IPS-18c (cell line): ENCODE results near the gene ALDH1L2.

Experiments
- H3K4me3 ChIP-seq: 2 replicates; pipeline ENCODE4 v1.7.0; 2013; ENCODE audit warnings: low read depth, mild to moderate bottlenecking, low read length, moderate library complexity; ENCODE audit not compliant: insufficient read depth
- H3K9me3 ChIP-seq: one replicate; pipeline ENCODE4 v1.6.1; 2013; ENCODE audit warnings: mild to moderate bottlenecking, low read length, moderate library complexity; ENCODE audit not compliant: control insufficient read depth, insufficient read depth

ALDH1L2 gene

GRCh38 chr12:105057174-105057573 lies 27.1 kb downstream of the ALDH1L2 start:
- no peak overlapping the region for H3K4me3 ChIP-seq

GRCh38 chr12:105053116-105053572 lies 31.1 kb downstream of the ALDH1L2 start:
- no peaks in the 10 kb centered on the region for H3K9me3 ChIP-seq
- no peak overlapping the region for H3K4me3 ChIP-seq

More at GRCh38 chr12:105057174-105057573, 27.1 kb downstream of the ALDH1L2 start:
- H3K9me3 ChIP-seq, result no peaks in the 10 kb centered on the region

GRCh38 chr12:105051981-105052380 lies 32.3 kb downstream of the ALDH1L2 start:
- no peaks in the 10 kb centered on the region for H3K9me3 ChIP-seq
- H3K4me3 ChIP-seq, result no peak overlapping the region

GRCh38 chr12:105048315-105048714 lies 35.9 kb downstream of the ALDH1L2 start:
- no peak overlapping the region for H3K4me3 ChIP-seq
- no peaks in the 10 kb centered on the region for H3K9me3 ChIP-seq

GRCh38 chr12:105047308-105047707 lies 37.0 kb downstream of the ALDH1L2 start:
- no peaks in the 10 kb centered on the region for H3K9me3 ChIP-seq
- no peak overlapping the region for H3K4me3 ChIP-seq

GRCh38 chr12:105041186-105041585 lies 43.1 kb downstream of the ALDH1L2 start:
- Histone ChIP-seq H3K9me3 (no peaks in the 10 kb centered on the region), H3K4me3 (no peak overlapping the region)

- H3K4me3 ChIP-seq, result no peak overlapping the region
- no peaks in the 10 kb centered on the region for H3K9me3 ChIP-seq
Observed at GRCh38 chr12:105040476-105040875, 43.8 kb downstream of the ALDH1L2 start.

GRCh38 chr12:105036937-105037649 lies 47.2 kb downstream of the ALDH1L2 start:
- Histone ChIP-seq H3K9me3 (no peaks in the 10 kb centered on the region), H3K4me3 (no peak overlapping the region)

- no peak overlapping the region for H3K4me3 ChIP-seq
- H3K9me3 ChIP-seq, result no peaks in the 10 kb centered on the region
Observed at GRCh38 chr12:105033851-105034250, 50.4 kb downstream of the ALDH1L2 start.

GRCh38 chr12:105032703-105033357 lies 51.4 kb downstream of the ALDH1L2 start:
- Histone ChIP-seq H3K9me3 (no peaks in the 10 kb centered on the region), H3K4me3 (no peak overlapping the region)

GRCh38 chr12:105030820-105031807 lies 53.1 kb downstream of the ALDH1L2 start:
- H3K4me3 ChIP-seq, result no peak overlapping the region
- H3K9me3 ChIP-seq, result no peaks in the 10 kb centered on the region

- Histone ChIP-seq H3K9me3 (no peaks in the 10 kb centered on the region), H3K4me3 (no peak overlapping the region)
Observed at GRCh38 chr12:105026411-105026810, 57.8 kb downstream of the ALDH1L2 start.

- Histone ChIP-seq H3K4me3 (no peak overlapping the region), H3K9me3 (no peaks in the 10 kb centered on the region)
Observed at GRCh38 chr12:105025890-105026289, 58.4 kb downstream of the ALDH1L2 start.

GRCh38 chr12:105024928-105025327 lies 59.3 kb downstream of the ALDH1L2 start:
- Histone ChIP-seq H3K9me3 (no peaks in the 10 kb centered on the region), H3K4me3 (no peak overlapping the region)

- Histone ChIP-seq H3K4me3 (no peak overlapping the region), H3K9me3 (no peaks in the 10 kb centered on the region)
Observed at GRCh38 chr12:105020241-105020962, 63.9 kb downstream of the ALDH1L2 start.

GRCh38 chr12:105018776-105019175 lies 65.5 kb downstream of the ALDH1L2 start:
- H3K9me3 ChIP-seq, result no peaks in the 10 kb centered on the region

GRCh38 chr12:105018012-105018411 lies 66.2 kb downstream of the ALDH1L2 start:
- Histone ChIP-seq H3K4me3 (no peak overlapping the region), H3K9me3 (no peaks in the 10 kb centered on the region)

More at GRCh38 chr12:105018776-105019175, 65.5 kb downstream of the ALDH1L2 start:
- H3K4me3 ChIP-seq, result no peak overlapping the region
